ENCODE data around the gene SMARCD1.

DNA sequence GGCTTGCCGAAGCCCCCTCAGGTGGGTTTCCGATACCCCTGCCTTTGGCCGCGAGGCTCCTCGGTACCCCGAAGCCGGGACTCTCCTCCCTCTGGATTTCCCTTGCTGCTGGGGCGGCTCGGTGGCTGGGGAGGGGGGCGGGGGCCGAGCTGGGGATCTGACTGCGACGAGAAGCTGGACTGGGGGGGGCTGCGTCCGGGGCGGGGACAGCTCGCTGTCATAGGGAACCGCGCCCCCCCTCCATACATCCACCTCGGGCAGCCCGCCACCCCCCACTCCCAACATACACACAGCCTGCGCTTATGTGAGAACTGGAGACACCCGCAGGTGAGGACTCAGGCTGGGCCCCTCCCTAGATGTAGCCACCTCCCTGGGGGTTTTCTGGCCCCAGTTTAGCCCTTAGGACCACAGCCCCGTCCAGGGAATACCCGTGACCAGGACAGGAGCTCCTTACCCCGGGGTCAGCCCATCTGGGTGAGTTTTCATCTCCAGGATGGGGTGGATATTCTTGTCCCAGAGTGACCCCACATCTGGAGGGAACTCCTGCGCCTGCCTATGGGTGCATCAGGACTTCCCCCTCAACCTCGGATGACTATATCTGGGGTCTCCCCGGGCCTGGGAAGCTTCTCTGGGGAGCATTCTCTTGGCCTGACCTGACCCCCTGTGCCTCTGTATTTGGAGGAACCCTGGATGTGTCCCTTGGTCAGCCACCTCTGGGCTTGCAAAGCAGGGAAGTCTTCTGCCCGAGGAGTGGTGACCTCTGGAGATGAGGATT is 27.1 kb upstream of the SMARCD1 start:
- TF ChIP-seq POLR2AphosphoS5 (IDR thresholded peaks at IDR 0.05) (no peak), CTCF (IDR thresholded peaks at IDR 0.05 in 8 of 11, conservative IDR thresholded peaks at IDR 0.05 in 3 of 11) (no peak)
